Bronchial epithelial cell (primary cell): ENCODE measurements around the gene SLC35F3. TPM values are rescaled to one million over a fixed set of nuclear protein-coding genes. Genes with fewer than 3 reads are reported as not detected.

Experiments used
- DNase-seq: peaks from one replicate; pipeline ENCODE4 v3.0.0-alpha.2; 2010; ENCODE audit warnings: low read depth
- FAIRE-seq: peaks from 2 replicates; lab custom pipeline; 2011; peaks lifted over from hg19 to GRCh38; lab: Jason Lieb, UNC
- H3K27me3 ChIP-seq: 2 replicates; pipeline ENCODE4 v1.5.1; 2011; ENCODE audit warnings: low read length; ENCODE audit not compliant: control insufficient read depth, insufficient read depth
- H3K36me3 ChIP-seq: 2 replicates; pipeline ENCODE4 v1.5.1; 2011; ENCODE audit warnings: low read length; ENCODE audit not compliant: control insufficient read depth, insufficient read depth
- H3K4me3 ChIP-seq: 2 replicates; pipeline ENCODE4 v1.5.1; 2011; ENCODE audit warnings: mild to moderate bottlenecking, low read depth, low read length, control low read depth
- CTCF ChIP-seq: IDR thresholded peaks from 2 replicates; pipeline ENCODE4 v1.5.1; 2011; ENCODE audit warnings: mild to moderate bottlenecking, moderate library complexity, low read length, control low read depth, inconsistent platforms; ENCODE audit not compliant: insufficient read depth, severe bottlenecking
- total RNA-seq: library from RNA; depleted of rRNA; stranded (reverse); fragments of >200 nt; gene quantifications from 2 replicates; pipeline ENCODE4 v1.2.1, GENCODE V29; 2014

SLC35F3 gene
- total RNA-seq, 1 donor from 2014 or later: 0.79 TPM

GRCh38 chr1:234069760-234070159 lies 165.3 kb downstream of the SLC35F3 start:
- FAIRE-seq (no peak), DNase-seq (peak; percentile 17)
- TF ChIP-seq CTCF: peak; percentile 13
- no peak overlapping the region for H3K4me3 ChIP-seq
- H3K27me3 ChIP-seq: no peaks in the 10 kb centered on the region
- no peaks in the 10 kb centered on the region for H3K36me3 ChIP-seq

- FAIRE-seq (no peak), DNase-seq (no peak)
- TF ChIP-seq CTCF: no peak
- Histone ChIP-seq H3K36me3 (no peaks in the 10 kb centered on the region), H3K4me3 (no peak overlapping the region), H3K27me3 (no peaks in the 10 kb centered on the region)
Measured at GRCh38 chr1:234072793-234073192, 168.3 kb downstream of the SLC35F3 start.

GRCh38 chr1:234078143-234078542 lies 173.7 kb downstream of the SLC35F3 start:
- Histone ChIP-seq H3K27me3 (no peaks in the 10 kb centered on the region), H3K36me3 (no peaks in the 10 kb centered on the region), H3K4me3 (no peak overlapping the region)
- DNase-seq: no peak
- TF ChIP-seq CTCF: no peak
- FAIRE-seq: no peak

GRCh38 chr1:234079896-234080295 lies 175.4 kb downstream of the SLC35F3 start:
- no peak for FAIRE-seq
- DNase-seq: no peak
- no peak overlapping the region for H3K4me3 ChIP-seq
- no peaks in the 10 kb centered on the region for H3K27me3 ChIP-seq
- H3K36me3 ChIP-seq: no peaks in the 10 kb centered on the region
- TF ChIP-seq CTCF: no peak

- no peak for TF ChIP-seq CTCF
- FAIRE-seq (no peak), DNase-seq (no peak)
- Histone ChIP-seq H3K4me3 (no peak overlapping the region), H3K36me3 (no peaks in the 10 kb centered on the region), H3K27me3 (no peaks in the 10 kb centered on the region)
Measured at GRCh38 chr1:234083460-234083859, 179.0 kb downstream of the SLC35F3 start.

GRCh38 chr1:234089396-234089795 lies 184.9 kb downstream of the SLC35F3 start:
- H3K27me3 ChIP-seq: peaks cover 2% of the 10 kb centered on the region
- no peak overlapping the region for H3K4me3 ChIP-seq
- FAIRE-seq (no peak), DNase-seq (no peak)
- H3K36me3 ChIP-seq: no peaks in the 10 kb centered on the region
- no peak for TF ChIP-seq CTCF
